Gastroesophageal sphincter (tissue), 3 donors: Measurements from ENCODE around the gene PSMD2.

ENCODE experiments used
- POLR2A ChIP-seq, 2 donors: fragments of 450-650 bp; IDR thresholded peaks; one replicate each; pipeline ENCODE4 v1.6.1; 2017; ENCODE audit warnings: antibody characterized with exemption in 2 of 2, mild to moderate bottlenecking in 2 of 2, moderate library complexity in 1 of 2
- POLR2AphosphoS5 ChIP-seq: sonication (generic); formaldehyde crosslinking; IDR thresholded peaks from one replicate; pipeline ENCODE4 v1.6.1; 2017; ENCODE audit warnings: antibody characterized with exemption
- TF ChIP-seq, protein P1 (sequence below), 4 experiments: fragments of 200-600 bp in 2 of 4; fragments of 450-650 bp in 2 of 4; sonication (generic) in 1 of 4; IDR thresholded peaks; one replicate each; pipeline ENCODE4 v1.5.1; 2017 to 2019; ENCODE audit warnings: antibody characterized with exemption in 4 of 4, mild to moderate bottlenecking in 2 of 4, moderate library complexity in 2 of 4

DNA sequence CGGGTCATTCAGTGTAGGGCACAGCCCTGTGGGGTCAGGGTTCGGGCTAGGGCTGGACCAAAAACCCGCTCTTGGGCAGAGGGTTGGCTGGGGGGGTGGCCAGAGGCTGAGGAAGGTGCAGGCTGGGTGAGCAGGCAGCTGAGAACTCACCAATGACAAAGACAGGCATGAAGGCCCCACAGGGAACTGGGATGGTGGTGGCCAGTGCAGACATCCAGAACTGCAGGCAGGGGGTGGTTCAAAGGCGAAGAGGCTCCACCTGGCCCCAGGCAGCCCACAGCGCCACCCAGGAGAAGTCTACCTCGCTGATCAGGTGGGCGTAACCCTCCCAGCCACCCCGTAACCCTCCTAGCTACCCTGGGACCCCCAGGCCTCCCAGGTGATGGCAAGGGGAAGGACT, 55.7 kb downstream of the PSMD2 start:
- TF ChIP-seq POLR2A (IDR thresholded peaks at IDR 0.05) (no peak), POLR2AphosphoS5 (no peak)
- TF ChIP-seq, protein P1, sequence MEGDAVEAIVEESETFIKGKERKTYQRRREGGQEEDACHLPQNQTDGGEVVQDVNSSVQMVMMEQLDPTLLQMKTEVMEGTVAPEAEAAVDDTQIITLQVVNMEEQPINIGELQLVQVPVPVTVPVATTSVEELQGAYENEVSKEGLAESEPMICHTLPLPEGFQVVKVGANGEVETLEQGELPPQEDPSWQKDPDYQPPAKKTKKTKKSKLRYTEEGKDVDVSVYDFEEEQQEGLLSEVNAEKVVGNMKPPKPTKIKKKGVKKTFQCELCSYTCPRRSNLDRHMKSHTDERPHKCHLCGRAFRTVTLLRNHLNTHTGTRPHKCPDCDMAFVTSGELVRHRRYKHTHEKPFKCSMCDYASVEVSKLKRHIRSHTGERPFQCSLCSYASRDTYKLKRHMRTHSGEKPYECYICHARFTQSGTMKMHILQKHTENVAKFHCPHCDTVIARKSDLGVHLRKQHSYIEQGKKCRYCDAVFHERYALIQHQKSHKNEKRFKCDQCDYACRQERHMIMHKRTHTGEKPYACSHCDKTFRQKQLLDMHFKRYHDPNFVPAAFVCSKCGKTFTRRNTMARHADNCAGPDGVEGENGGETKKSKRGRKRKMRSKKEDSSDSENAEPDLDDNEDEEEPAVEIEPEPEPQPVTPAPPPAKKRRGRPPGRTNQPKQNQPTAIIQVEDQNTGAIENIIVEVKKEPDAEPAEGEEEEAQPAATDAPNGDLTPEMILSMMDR (IDR thresholded peaks at IDR 0.05): no peak
